Endodermal cell (in vitro differentiated cells): ENCODE results near the gene POLR2J. TPM values are rescaled to one million over a fixed set of nuclear protein-coding genes. Genes with fewer than 3 reads are reported as not detected.

ENCODE experiments used
- DNase-seq: peaks from one replicate; pipeline ENCODE4 v3.0.0-alpha.2; 2017
- H3K27ac ChIP-seq: 2 replicates; pipeline ENCODE4 v1.5.1; 2013; ENCODE audit warnings: mild to moderate bottlenecking, low read depth, low read length, moderate library complexity
- H3K27me3 ChIP-seq: 2 replicates; pipeline ENCODE4 v1.6.1; 2013; ENCODE audit warnings: mild to moderate bottlenecking, low read length, moderate library complexity; ENCODE audit not compliant: insufficient read depth, control insufficient read depth, poor library complexity, severe bottlenecking
- H3K36me3 ChIP-seq: 2 replicates; pipeline ENCODE4 v1.7.0; 2013; ENCODE audit warnings: mild to moderate bottlenecking, low read length, moderate library complexity; ENCODE audit not compliant: control insufficient read depth, insufficient read depth
- H3K4me1 ChIP-seq: one replicate; pipeline ENCODE4 v1.7.0; 2013; ENCODE audit warnings: low read length; ENCODE audit not compliant: control insufficient read depth, insufficient read depth
- H3K4me3 ChIP-seq: 2 replicates; pipeline ENCODE4 v1.5.1; 2013; ENCODE audit warnings: mild to moderate bottlenecking, low read length, moderate library complexity
- H3K9ac ChIP-seq: 2 replicates; pipeline ENCODE4 v1.6.1; 2013; ENCODE audit warnings: mild to moderate bottlenecking, low read length, moderate library complexity; ENCODE audit not compliant: poor library complexity, severe bottlenecking; ENCODE audit errors: extremely low read depth
- H3K9me3 ChIP-seq: 2 replicates; pipeline ENCODE4 v1.6.1; 2013; ENCODE audit warnings: mild to moderate bottlenecking, low read length, moderate library complexity; ENCODE audit not compliant: control insufficient read depth
- H3K27ac Mint-ChIP-seq: 2 replicates; pipeline ENCODE4 v1.8.0; 2020; ENCODE audit warnings: mixed read lengths
- H3K27me3 Mint-ChIP-seq: 2 replicates; pipeline ENCODE4 v1.8.0; 2021; ENCODE audit warnings: mild to moderate bottlenecking, mixed read lengths; ENCODE audit not compliant: insufficient read depth
- H3K36me3 Mint-ChIP-seq: 2 replicates; pipeline ENCODE4 v1.8.0; 2020; ENCODE audit warnings: low read depth, mixed read lengths
- H3K4me1 Mint-ChIP-seq: 2 replicates; pipeline ENCODE4 v1.8.0; 2020; ENCODE audit warnings: mixed read lengths
- H3K4me3 Mint-ChIP-seq: 2 replicates; pipeline ENCODE4 v1.8.0; 2020; ENCODE audit warnings: mild to moderate bottlenecking, moderate library complexity, mixed read lengths
- H3K9me3 Mint-ChIP-seq: 2 replicates; pipeline ENCODE4 v1.8.0; 2020; ENCODE audit warnings: mild to moderate bottlenecking, mixed read lengths
- WGBS, 2 experiments: methylation state at CpG; one replicate each; pipeline versions ENCODE4 v1.1.5 to v1.1.7; 2013; ENCODE audit warnings: missing lambda C conversion rate in 2 of 2, mixed read lengths in 1 of 2; ENCODE audit not compliant: insufficient coverage in 1 of 2, insufficient read length in 1 of 2; 5-methylcytosine and 5-hydroxymethylcytosine counted together
- total RNA-seq, 2 donors: library from RNA; stranded (reverse); fragmentation: NEBNext Ultra II Directional in 1 of 2; extraction: Animal tissue kit (Norgen Biotek cat#: 25700) in 1 of 2; gene quantifications; 2 replicates in 1 of 2; 3 replicates in 1 of 2; pipeline ENCODE4 v1.2.1, GENCODE V29; 2021
- TF ChIP-seq, protein P1 (sequence below): fragments of 200-600 bp; sonication (generic); conservative IDR thresholded peaks from 2 replicates; pipeline ENCODE4 v1.5.0; 2021; ENCODE audit warnings: antibody characterized with exemption, mild to moderate bottlenecking

Gene POLR2J
- total RNA-seq, 2 donors from 2014 or later, result 48.6 to 59.0 TPM

DNA sequence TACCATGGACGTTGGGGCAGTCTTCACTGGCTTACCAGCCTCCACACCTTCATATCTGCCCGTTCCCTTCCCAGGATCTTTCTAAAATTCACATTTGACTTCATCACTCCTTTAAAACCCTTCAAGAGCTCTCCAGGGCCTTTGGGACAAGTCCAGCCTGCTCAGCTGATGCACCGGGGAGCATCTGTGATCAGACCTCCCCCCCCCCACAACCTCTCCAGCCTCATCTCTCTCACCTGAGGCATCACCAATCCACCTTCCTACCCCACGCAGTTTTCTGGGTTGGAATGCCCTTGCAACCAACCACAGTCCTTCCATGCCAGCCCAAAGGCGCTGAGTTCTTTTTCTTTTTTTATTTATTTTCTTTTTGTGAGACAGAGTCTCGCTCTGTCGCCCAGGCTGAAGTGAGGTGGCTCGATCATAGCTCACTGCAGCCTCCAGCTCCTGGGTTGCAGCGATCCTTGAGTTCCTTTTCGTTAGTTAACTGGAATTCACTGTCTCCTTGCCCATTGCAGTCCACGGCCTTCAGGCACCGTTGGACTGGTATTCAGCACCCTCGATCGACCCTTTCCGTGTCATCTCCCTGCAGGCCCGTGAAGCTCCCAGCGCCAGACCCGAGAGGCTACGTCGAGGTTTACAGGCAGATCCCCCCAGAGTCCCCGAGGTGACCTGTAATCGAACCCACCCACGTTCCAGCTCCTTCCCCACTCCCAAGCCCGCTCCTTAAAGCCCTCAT lies 14.7 kb downstream of the POLR2J start:
- DNase-seq, result no peak
- WGBS, 2 experiments, result 24 to 26% methylated on average over 18 to 24 of the region's 24 CpGs
- no peaks in the 10 kb centered on the region for H3K4me1 ChIP-seq
- H3K9ac ChIP-seq, result peak overlapping the region; percentile 93
- Mint-ChIP-seq H3K36me3 (peaks cover 26% of the 10 kb centered on the region), H3K27me3 (no peaks in the 10 kb centered on the region), H3K4me1 (peaks cover 7% of the 10 kb centered on the region), H3K4me3 (peak overlapping the region; percentile 99), H3K9me3 (no peaks in the 10 kb centered on the region), H3K27ac (peak overlapping the region; percentile 88)
- TF ChIP-seq, protein P1, sequence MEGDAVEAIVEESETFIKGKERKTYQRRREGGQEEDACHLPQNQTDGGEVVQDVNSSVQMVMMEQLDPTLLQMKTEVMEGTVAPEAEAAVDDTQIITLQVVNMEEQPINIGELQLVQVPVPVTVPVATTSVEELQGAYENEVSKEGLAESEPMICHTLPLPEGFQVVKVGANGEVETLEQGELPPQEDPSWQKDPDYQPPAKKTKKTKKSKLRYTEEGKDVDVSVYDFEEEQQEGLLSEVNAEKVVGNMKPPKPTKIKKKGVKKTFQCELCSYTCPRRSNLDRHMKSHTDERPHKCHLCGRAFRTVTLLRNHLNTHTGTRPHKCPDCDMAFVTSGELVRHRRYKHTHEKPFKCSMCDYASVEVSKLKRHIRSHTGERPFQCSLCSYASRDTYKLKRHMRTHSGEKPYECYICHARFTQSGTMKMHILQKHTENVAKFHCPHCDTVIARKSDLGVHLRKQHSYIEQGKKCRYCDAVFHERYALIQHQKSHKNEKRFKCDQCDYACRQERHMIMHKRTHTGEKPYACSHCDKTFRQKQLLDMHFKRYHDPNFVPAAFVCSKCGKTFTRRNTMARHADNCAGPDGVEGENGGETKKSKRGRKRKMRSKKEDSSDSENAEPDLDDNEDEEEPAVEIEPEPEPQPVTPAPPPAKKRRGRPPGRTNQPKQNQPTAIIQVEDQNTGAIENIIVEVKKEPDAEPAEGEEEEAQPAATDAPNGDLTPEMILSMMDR, result no peak
- H3K9me3 ChIP-seq, result no peaks in the 10 kb centered on the region
- H3K36me3 ChIP-seq, result peaks cover 5% of the 10 kb centered on the region
- H3K27ac ChIP-seq, result no peak overlapping the region
- no peaks in the 10 kb centered on the region for H3K27me3 ChIP-seq
- H3K4me3 ChIP-seq, result peak overlapping the region; percentile 98

DNA sequence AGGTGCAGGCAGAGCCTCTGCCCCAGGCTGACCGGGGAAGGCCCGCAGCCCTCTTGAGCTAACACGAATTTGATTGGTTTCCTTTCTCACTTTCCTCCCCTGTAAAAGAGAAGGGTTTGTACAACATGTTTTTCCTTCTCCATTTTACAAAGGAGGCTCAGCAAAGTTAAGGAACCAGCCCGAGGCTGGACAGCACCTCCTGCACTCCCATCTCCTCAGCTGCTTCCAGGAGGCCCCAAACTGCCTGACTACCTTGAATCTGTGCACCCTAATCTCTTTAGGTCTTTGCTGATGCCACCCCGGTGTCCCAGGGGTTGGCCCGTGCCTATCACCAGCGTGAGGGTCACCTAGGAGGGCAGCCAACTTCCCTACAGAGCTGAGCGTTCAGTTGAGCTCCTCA lies 18.3 kb downstream of the POLR2J start:
- no peaks in the 10 kb centered on the region for H3K9me3 Mint-ChIP-seq
- no peak overlapping the region for H3K4me3 Mint-ChIP-seq
- Histone ChIP-seq H3K27me3 (no peaks in the 10 kb centered on the region), H3K9ac (no peak overlapping the region), H3K36me3 (peaks cover 9% of the 10 kb centered on the region), H3K4me3 (no peak overlapping the region), H3K27ac (no peak overlapping the region), H3K4me1 (no peaks in the 10 kb centered on the region), H3K9me3 (no peaks in the 10 kb centered on the region)
- no peak for DNase-seq
- TF ChIP-seq, protein P1, result no peak
- H3K27me3 Mint-ChIP-seq, result no peaks in the 10 kb centered on the region
- H3K27ac Mint-ChIP-seq, result no peak overlapping the region
- WGBS, 2 experiments, result 91 to 92% methylated on average over 7 to 8 of the region's 8 CpGs
- peaks cover 34% of the 10 kb centered on the region for H3K36me3 Mint-ChIP-seq
- peaks cover 7% of the 10 kb centered on the region for H3K4me1 Mint-ChIP-seq

DNA sequence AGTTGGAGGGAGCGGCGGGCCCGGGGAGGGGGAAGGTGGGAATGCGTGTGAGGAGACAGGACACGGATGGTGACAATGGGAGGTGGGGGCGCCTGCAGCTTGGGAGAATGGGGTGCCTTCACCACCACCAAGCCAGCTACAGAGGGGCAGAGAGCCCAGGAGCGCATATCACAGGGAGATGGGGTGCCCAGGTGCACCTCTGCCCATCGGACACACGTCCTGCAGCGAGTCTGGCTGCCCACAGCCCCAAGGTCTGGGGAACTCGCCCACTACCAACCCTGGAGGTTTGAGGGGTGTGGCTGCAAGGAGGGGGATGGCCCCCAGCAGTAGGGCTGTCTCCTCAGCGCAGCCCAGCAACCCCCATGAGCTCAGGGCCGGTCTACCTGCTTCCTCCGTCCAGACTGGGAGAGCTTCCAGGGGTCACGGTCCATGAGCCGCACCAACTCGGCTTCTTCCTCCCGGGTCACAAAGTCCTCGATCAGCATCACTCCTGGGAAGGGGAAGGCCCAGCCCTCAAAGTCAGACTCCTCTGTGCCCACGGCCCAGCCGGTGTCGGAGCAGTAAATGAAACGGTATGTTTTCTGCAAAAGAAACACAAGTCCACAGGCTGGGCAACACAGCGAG lies 19.4 kb downstream of the POLR2J start:
- WGBS, 2 experiments, result 94 to 96% methylated on average over 21 of the region's 24 CpGs
- no peak overlapping the region for H3K27ac ChIP-seq
- H3K36me3 ChIP-seq, result peaks cover 9% of the 10 kb centered on the region
- no peak overlapping the region for H3K4me3 Mint-ChIP-seq
- H3K27ac Mint-ChIP-seq, result no peak overlapping the region
- no peak for DNase-seq
- no peak overlapping the region for H3K4me3 ChIP-seq
- peaks cover 7% of the 10 kb centered on the region for H3K4me1 Mint-ChIP-seq
- no peak overlapping the region for H3K9ac ChIP-seq
- TF ChIP-seq, protein P1, result no peak
- H3K27me3 ChIP-seq, result no peaks in the 10 kb centered on the region
- H3K27me3 Mint-ChIP-seq, result no peaks in the 10 kb centered on the region
- no peaks in the 10 kb centered on the region for H3K9me3 Mint-ChIP-seq
- peaks cover 34% of the 10 kb centered on the region for H3K36me3 Mint-ChIP-seq
- H3K9me3 ChIP-seq, result no peaks in the 10 kb centered on the region
- H3K4me1 ChIP-seq, result no peaks in the 10 kb centered on the region
